ENCODE results near the gene HINFP. TPM values are rescaled to one million over a fixed set of nuclear protein-coding genes. Genes with fewer than 3 reads are reported as not detected.

Gene HINFP
- total RNA-seq, 1 experiment from 2014 or later, result 42.4 TPM

- no peaks in the 10 kb centered on the region for H3K9me3 ChIP-seq (ENCODE audit: control insufficient read depth, low read depth, low read length)
- H3K79me1 ChIP-seq (ENCODE audit: insufficient read depth, low read depth, low read length, poor library complexity, severe bottlenecking), result no peaks in the 10 kb centered on the region
- Mint-ChIP-seq H3K4me1 (peaks cover 17 to 24% of the 10 kb centered on the region in 2 experiments), H3K27ac (no peak overlapping the region), H3K36me3 (ENCODE audit: insufficient read depth in 1 of 3, low read depth in 3 of 3) (no peaks in the 10 kb centered on the region; a peak in 2 of 7 replicates), H3K9me3 (no peaks in the 10 kb centered on the region; a peak in 1 of 5 replicates), H3K4me3 (no peak overlapping the region), H3K27me3 (ENCODE audit: low read depth) (no peaks in the 10 kb centered on the region; the same call in 1 of the 2 replicates)
- no peak overlapping the region for H4K8ac ChIP-seq (replicated peaks; ENCODE audit: insufficient read length, low read depth, low read length)
- H3K27ac ChIP-seq (ENCODE audit: insufficient read length, low read depth, low read length), result no peak overlapping the region
- no peaks in the 10 kb centered on the region for H3K79me2 ChIP-seq (ENCODE audit: insufficient read depth, low read length)
- H3K4ac ChIP-seq (ENCODE audit: low read depth, low read length), result no peak overlapping the region
- peaks cover 4% of the 10 kb centered on the region for H3K23me2 ChIP-seq (ENCODE audit: insufficient read length, low read depth, low read length, poor library complexity, severe bottlenecking)
- H2BK20ac ChIP-seq (ENCODE audit: low read depth, low read length, poor library complexity, severe bottlenecking), result no peak overlapping the region
- H2AK5ac ChIP-seq (ENCODE audit: insufficient read length, low read length), result no peak overlapping the region
- no peak overlapping the region for H3K14ac ChIP-seq (ENCODE audit: insufficient read depth, low read length)
- no CpG with 5 or more reads among the region's 10 CpGs for WGBS (ENCODE audit: extremely low coverage, insufficient read length, low lambda C conversion rate)
- H2BK5ac ChIP-seq (ENCODE audit: insufficient read length, low read length), result no peak overlapping the region
- H3K4me1 ChIP-seq (ENCODE audit: insufficient read depth, low read length), result no peaks in the 10 kb centered on the region
- no peaks in the 10 kb centered on the region for H4K20me1 ChIP-seq (ENCODE audit: control insufficient read depth, insufficient read depth, insufficient read length)
- H3K27me3 ChIP-seq (ENCODE audit: insufficient read depth, low read length), result no peaks in the 10 kb centered on the region
- DNase-seq, result no peak
- no peak overlapping the region for H2AFZ ChIP-seq (ENCODE audit: low read length)
- H3K9ac ChIP-seq (ENCODE audit: extremely low read depth, insufficient read length, low read length), result no peak overlapping the region
- H4K91ac ChIP-seq (ENCODE audit: insufficient read length, low read depth, low read length), result no peak overlapping the region
- no peak overlapping the region for H4K5ac ChIP-seq (ENCODE audit: insufficient read length, low read depth, low read length)
- H3K23ac ChIP-seq (ENCODE audit: insufficient read length, low read depth, low read length), result no peak overlapping the region
- no peak overlapping the region for H2BK120ac ChIP-seq (ENCODE audit: low read depth, low read length, poor library complexity, severe bottlenecking)
- H3K18ac ChIP-seq (ENCODE audit: insufficient read length, low read depth, low read length), result no peak overlapping the region
- H2BK15ac ChIP-seq (ENCODE audit: low read depth, low read length), result no peak overlapping the region
- H2BK12ac ChIP-seq (ENCODE audit: insufficient read length, low read depth, low read length), result no peak overlapping the region
- H3K56ac ChIP-seq (ENCODE audit: insufficient read length, low read depth, low read length), result no peak overlapping the region
- H3T11ph ChIP-seq (ENCODE audit: low read length), result no peak overlapping the region
- TF ChIP-seq CTCF (conservative IDR thresholded peaks at IDR 0.05), result no peak
- no peak overlapping the region for H3K4me2 ChIP-seq (ENCODE audit: insufficient read depth, insufficient read length, low read length)
These were observed 5.2 kb upstream of the HINFP start for GRCh38 chr11:119116235-119116594.

Data from H9 (cell line).